ENCODE measurements around the gene C12orf75.

Gene C12orf75

DNA sequence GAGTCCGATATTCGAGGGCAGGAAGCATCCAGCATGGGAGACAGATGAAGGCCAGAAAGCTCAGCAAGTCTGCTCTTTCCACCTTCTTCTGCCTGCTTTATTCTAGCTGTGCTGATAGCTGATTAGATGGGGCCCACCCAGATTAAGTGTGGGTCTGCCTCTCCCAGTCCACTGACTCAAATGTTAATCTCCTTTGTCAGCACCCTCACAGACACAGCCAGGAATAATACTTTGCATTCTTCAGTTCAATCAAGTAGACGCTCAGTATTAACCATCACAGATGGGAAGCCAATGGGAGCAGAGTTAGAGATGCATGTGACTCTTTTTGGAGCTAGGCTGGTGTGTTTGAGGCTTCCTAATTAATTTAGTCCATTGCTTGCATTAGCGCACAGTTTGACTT lies 17.0 kb downstream of the C12orf75 start (continued):
- TF ChIP-seq, protein P1, sequence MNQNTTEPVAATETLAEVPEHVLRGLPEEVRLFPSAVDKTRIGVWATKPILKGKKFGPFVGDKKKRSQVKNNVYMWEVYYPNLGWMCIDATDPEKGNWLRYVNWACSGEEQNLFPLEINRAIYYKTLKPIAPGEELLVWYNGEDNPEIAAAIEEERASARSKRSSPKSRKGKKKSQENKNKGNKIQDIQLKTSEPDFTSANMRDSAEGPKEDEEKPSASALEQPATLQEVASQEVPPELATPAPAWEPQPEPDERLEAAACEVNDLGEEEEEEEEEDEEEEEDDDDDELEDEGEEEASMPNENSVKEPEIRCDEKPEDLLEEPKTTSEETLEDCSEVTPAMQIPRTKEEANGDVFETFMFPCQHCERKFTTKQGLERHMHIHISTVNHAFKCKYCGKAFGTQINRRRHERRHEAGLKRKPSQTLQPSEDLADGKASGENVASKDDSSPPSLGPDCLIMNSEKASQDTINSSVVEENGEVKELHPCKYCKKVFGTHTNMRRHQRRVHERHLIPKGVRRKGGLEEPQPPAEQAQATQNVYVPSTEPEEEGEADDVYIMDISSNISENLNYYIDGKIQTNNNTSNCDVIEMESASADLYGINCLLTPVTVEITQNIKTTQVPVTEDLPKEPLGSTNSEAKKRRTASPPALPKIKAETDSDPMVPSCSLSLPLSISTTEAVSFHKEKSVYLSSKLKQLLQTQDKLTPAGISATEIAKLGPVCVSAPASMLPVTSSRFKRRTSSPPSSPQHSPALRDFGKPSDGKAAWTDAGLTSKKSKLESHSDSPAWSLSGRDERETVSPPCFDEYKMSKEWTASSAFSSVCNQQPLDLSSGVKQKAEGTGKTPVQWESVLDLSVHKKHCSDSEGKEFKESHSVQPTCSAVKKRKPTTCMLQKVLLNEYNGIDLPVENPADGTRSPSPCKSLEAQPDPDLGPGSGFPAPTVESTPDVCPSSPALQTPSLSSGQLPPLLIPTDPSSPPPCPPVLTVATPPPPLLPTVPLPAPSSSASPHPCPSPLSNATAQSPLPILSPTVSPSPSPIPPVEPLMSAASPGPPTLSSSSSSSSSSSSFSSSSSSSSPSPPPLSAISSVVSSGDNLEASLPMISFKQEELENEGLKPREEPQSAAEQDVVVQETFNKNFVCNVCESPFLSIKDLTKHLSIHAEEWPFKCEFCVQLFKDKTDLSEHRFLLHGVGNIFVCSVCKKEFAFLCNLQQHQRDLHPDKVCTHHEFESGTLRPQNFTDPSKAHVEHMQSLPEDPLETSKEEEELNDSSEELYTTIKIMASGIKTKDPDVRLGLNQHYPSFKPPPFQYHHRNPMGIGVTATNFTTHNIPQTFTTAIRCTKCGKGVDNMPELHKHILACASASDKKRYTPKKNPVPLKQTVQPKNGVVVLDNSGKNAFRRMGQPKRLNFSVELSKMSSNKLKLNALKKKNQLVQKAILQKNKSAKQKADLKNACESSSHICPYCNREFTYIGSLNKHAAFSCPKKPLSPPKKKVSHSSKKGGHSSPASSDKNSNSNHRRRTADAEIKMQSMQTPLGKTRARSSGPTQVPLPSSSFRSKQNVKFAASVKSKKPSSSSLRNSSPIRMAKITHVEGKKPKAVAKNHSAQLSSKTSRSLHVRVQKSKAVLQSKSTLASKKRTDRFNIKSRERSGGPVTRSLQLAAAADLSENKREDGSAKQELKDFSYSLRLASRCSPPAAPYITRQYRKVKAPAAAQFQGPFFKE (tag by site-specific recombination; IDR thresholded peaks at IDR 0.05; ENCODE audit: borderline replicate concordance), result no peak
- TF ChIP-seq ZNF623 (tag by site-specific recombination; IDR thresholded peaks at IDR 0.05) (no peak), ZNF510 (tag by site-specific recombination; IDR thresholded peaks at IDR 0.05; ENCODE audit: insufficient replicate concordance) (no peak), ZNF561 (tag by site-specific recombination; IDR thresholded peaks at IDR 0.05; ENCODE audit: borderline replicate concordance) (no peak), ZBTB8A (tag by site-specific recombination; IDR thresholded peaks at IDR 0.05) (no peak), ZNF112 (tag by site-specific recombination; IDR thresholded peaks at IDR 0.05) (no peak), ZNF184 (tag by site-specific recombination; IDR thresholded peaks at IDR 0.05) (no peak), ZNF48 (tag by site-specific recombination; IDR thresholded peaks at IDR 0.05) (no peak), ZBTB1 (tag by site-specific recombination; IDR thresholded peaks at IDR 0.05) (no peak), ZBTB20 (tag by site-specific recombination; IDR thresholded peaks at IDR 0.05) (no peak)
- TF ChIP-seq, protein P2, sequence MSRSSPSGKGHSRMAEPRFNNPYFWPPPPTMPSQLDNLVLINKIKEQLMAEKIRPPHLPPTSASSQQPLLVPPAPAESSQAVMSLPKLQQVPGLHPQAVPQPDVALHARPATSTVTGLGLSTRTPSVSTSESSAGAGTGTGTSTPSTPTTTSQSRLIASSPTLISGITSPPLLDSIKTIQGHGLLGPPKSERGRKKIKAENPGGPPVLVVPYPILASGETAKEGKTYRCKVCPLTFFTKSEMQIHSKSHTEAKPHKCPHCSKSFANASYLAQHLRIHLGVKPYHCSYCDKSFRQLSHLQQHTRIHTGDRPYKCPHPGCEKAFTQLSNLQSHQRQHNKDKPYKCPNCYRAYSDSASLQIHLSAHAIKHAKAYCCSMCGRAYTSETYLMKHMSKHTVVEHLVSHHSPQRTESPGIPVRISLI (tag by site-specific recombination; IDR thresholded peaks at IDR 0.05), result no peak

DNA sequence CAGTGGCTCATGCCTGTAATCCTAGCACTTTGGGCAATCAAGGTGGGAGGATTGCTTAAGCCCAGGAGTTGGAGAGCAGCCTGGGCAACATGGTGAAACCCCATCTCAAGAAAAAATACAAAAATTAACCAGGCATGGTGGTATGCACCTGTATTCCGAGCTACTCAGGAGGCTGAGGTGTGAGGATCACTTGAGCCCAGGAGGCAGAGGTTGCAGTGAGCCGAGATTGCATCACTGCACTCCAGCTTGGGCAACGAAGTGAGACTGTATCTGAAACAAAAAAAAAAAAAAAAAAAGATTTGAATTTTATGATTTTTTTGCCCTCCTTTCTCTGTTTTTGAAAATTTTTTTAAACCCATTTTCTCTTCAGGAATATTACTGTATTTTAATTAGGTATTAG lies 17.7 kb downstream of the C12orf75 start:
- POLR2A ChIA-PET, result no interaction called here
- CTCF ChIA-PET, result interaction anchor here (0.7 kb wide), 1 partner anchor 20 kb away, joined by 3 read pairs; no protein-coding TSS in a partner anchor
- Histone ChIP-seq H3K36me3 (ENCODE audit: control insufficient read depth in 2 of 2, insufficient read depth in 1 of 2, low read length in 2 of 2) (no peaks in the 10 kb centered on the region), H3K4me1 (ENCODE audit: control insufficient read depth, insufficient read depth, low read length) (no peaks in the 10 kb centered on the region), H3K4me3 (ENCODE audit: low read depth, low read length) (no peak overlapping the region), H3K9me3 (ENCODE audit: control insufficient read depth, insufficient read depth, low read depth, low read length) (no peaks in the 10 kb centered on the region), H3K27ac (ENCODE audit: extremely low read depth, low read depth, low read length) (no peak overlapping the region)
- TF ChIP-seq ZNF843 (tag by site-specific recombination; IDR thresholded peaks at IDR 0.05) (no peak), ZNF248 (tag by site-specific recombination; IDR thresholded peaks at IDR 0.05) (no peak), OSR2 (tag by site-specific recombination; IDR thresholded peaks at IDR 0.05) (no peak), ZNF501 (tag by site-specific recombination; IDR thresholded peaks at IDR 0.05) (no peak), ZFP3 (tag by site-specific recombination; IDR thresholded peaks at IDR 0.05; ENCODE audit: low read depth) (no peak), ZNF391 (tag by site-specific recombination; IDR thresholded peaks at IDR 0.05; ENCODE audit: borderline replicate concordance, low read depth) (no peak), ZNF114 (tag by site-specific recombination; IDR thresholded peaks at IDR 0.05) (no peak), ZNF777 (tag by site-specific recombination; IDR thresholded peaks at IDR 0.05; ENCODE audit: borderline replicate concordance) (no peak), ZNF133 (tag by site-specific recombination; IDR thresholded peaks at IDR 0.05) (no peak), OVOL3 (tag by site-specific recombination; IDR thresholded peaks at IDR 0.05) (no peak), GLIS2 (tag by site-specific recombination; IDR thresholded peaks at IDR 0.05) (no peak), ZNF292 (tag by site-specific recombination; IDR thresholded peaks at IDR 0.05; ENCODE audit: borderline replicate concordance, low read depth) (no peak)
- TF ChIP-seq, protein P3, sequence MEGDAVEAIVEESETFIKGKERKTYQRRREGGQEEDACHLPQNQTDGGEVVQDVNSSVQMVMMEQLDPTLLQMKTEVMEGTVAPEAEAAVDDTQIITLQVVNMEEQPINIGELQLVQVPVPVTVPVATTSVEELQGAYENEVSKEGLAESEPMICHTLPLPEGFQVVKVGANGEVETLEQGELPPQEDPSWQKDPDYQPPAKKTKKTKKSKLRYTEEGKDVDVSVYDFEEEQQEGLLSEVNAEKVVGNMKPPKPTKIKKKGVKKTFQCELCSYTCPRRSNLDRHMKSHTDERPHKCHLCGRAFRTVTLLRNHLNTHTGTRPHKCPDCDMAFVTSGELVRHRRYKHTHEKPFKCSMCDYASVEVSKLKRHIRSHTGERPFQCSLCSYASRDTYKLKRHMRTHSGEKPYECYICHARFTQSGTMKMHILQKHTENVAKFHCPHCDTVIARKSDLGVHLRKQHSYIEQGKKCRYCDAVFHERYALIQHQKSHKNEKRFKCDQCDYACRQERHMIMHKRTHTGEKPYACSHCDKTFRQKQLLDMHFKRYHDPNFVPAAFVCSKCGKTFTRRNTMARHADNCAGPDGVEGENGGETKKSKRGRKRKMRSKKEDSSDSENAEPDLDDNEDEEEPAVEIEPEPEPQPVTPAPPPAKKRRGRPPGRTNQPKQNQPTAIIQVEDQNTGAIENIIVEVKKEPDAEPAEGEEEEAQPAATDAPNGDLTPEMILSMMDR (tag by site-specific recombination; IDR thresholded peaks at IDR 0.05), result no peak
- TF ChIP-seq, protein P4, sequence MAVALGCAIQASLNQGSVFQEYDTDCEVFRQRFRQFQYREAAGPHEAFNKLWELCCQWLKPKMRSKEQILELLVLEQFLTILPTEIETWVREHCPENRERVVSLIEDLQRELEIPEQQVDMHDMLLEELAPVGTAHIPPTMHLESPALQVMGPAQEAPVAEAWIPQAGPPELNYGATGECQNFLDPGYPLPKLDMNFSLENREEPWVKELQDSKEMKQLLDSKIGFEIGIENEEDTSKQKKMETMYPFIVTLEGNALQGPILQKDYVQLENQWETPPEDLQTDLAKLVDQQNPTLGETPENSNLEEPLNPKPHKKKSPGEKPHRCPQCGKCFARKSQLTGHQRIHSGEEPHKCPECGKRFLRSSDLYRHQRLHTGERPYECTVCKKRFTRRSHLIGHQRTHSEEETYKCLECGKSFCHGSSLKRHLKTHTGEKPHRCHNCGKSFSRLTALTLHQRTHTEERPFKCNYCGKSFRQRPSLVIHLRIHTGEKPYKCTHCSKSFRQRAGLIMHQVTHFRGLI (tag by site-specific recombination; IDR thresholded peaks at IDR 0.05), result no peak
